ENCODE data around the gene SNTG2.

The SNTG2 gene

GRCh38 chr2:949384-950079, 1.1 kb upstream of the SNTG2 start:
- H3K4me3 ChIP-seq (ENCODE audit: low read depth, low read length), result peak overlapping the region; percentile 52
- DNase-seq (ENCODE audit: low read depth), result no peak

DNA sequence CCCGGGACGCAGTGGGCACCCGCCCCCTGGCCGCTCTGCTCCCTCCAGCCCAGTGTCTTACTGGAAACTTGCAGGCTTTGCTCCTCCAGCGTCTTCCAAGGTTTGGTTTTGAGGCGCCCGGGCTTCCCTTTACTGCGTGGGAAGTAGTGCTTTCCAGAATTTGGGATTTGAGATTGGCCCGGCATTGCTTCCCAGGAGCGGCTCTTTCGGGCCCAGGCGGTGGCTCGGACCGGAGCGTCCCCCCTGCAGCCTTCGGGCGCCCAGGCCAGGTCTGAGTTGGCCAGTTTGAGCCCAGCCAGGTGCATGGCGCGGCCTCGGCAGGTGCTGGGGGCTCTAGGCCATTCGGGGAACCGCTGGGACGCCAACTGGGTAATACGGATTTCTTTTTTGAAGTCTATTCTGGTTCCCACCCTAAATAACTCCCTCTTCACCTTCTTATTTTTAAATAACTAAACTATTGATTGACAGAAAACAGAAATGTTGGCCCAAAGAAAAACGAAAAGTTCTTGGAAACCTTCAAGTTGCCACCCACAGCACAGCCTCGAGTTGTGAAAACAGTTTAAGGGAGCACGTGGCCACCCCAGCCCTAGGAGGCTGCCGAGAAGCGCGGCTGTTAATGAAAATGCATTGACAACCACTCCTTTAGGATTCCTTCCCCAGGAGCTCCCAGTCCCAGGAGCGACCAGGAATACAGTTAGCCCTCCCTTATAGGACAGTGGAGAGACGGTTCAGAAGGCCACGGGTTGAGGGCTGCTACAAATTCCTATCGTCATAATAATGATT, 766 bp downstream of the SNTG2 start:
- H3K4me3 ChIP-seq (ENCODE audit: low read depth, low read length), result peak overlapping the region; percentile 52
- DNase-seq (ENCODE audit: low read depth), result no peak

GRCh38 chr2:953408-953807, 2.8 kb downstream of the SNTG2 start:
- DNase-seq (ENCODE audit: low read depth), result no peak
- H3K4me3 ChIP-seq (ENCODE audit: low read depth, low read length), result no peak overlapping the region

GRCh38 chr2:953975-954686, 3.5 kb downstream of the SNTG2 start:
- no peak for DNase-seq (ENCODE audit: low read depth)

DNA sequence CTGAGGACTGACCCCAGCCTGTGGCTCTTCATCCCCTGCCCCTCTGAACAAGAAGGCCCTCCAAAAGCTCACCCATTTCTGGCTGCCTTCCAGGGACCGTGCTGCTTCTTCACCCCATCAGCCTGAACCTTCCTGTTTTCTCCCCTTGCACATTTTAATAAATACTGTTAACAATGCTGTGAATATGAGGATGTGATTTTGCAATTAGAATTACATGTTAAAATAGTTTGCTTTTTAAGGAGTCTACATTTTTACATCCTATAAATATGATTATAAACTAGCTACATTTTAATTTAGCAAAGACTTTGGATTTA, 4.0 kb downstream of the SNTG2 start:
- no peak overlapping the region for H3K4me3 ChIP-seq (ENCODE audit: low read depth, low read length)
- no peak for DNase-seq (ENCODE audit: low read depth)

More at GRCh38 chr2:953975-954686, 3.5 kb downstream of the SNTG2 start:
- H3K4me3 ChIP-seq (ENCODE audit: low read depth, low read length), result no peak overlapping the region

DNA sequence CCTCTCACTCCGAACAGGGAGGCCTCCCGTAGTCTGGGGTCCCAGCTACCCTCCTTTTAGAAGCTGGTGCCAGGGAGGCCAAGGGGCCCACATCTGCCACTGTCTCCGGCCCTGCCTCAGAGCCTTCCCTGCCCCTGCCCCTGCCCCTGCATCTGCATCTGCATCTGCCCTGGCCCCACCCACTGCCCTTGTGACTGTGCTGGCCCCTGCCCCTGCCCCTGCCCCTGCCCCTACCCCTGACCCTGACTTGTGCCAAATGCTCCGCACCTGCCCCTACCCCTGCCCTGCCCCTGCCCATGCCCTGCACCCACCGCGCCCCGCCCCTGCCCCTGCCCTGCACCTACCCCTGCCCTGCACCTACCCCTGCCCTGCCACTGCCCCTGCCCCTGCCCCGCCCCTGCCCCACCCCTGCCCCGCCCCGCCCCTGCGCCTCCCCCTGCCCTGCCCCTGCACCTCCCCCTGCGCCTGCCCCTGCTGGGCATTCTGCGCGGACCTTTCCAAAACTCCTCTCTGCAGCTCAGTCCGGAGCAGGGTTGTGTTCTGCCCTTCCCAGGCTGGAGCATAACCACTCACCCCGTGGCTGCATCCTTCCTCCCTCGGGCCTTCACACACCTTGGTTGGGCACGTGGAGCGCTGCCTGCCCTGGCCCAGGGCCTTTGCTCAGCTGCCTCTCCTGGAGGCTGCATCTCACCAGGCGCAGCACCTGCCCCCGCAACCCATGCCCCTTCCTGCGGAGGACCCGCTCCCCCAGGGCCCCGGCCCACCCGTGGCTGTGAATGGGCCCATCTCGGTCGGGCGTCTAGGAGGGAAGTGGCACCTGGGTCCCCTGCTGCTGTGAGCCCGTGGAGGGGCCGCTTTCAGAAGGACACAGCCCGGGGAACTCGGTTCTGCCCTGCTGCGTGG, 5.4 kb downstream of the SNTG2 start:
- no peak for DNase-seq (ENCODE audit: low read depth)
- H3K4me3 ChIP-seq (ENCODE audit: low read depth, low read length), result no peak overlapping the region

GRCh38 chr2:959457-959856, 8.8 kb downstream of the SNTG2 start:
- no peak overlapping the region for H3K4me3 ChIP-seq (ENCODE audit: low read depth, low read length)
- no peak for DNase-seq (ENCODE audit: low read depth)

DNA sequence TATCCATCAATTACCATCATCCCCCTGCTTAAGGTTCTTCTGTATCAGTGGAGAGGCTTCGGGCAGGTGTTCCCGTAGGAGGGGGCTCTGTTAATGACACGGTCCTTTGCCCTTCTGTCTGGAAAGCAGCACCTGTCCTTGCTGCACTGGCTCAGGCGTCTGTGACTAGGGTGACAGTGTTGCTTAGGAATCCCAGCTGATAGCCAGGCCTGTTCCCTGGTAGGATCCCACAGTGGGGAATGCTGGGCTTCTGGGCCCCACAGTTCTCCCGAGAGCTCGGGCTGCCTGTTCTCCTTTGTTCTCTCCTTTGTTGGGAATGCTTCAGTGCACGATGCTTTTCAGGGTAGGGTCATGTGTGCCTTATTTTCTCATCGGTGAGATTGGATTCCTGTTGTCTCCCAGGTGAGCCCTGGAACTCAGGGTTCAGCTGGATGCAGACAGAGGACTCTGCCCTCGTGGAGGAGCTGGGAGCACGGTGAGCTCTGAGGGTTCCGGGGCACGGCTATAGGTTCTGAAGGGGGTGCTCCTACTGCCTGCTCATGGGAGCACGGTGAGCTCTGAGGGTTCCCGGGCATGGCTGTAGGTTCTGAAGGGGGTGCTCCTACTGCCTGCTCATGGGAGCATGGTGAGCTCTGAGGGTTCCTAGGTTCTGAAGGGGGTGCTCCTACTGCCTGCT, 9.6 kb downstream of the SNTG2 start:
- no peak overlapping the region for H3K4me3 ChIP-seq (ENCODE audit: low read depth, low read length)
- DNase-seq (ENCODE audit: low read depth), result no peak

- no peak for DNase-seq (ENCODE audit: low read depth)
- no peak overlapping the region for H3K4me3 ChIP-seq (ENCODE audit: low read depth, low read length)
Observed at GRCh38 chr2:961786-962185, 11.1 kb downstream of the SNTG2 start.

GRCh38 chr2:963876-964275, 13.2 kb downstream of the SNTG2 start:
- DNase-seq (ENCODE audit: low read depth), result no peak
- H3K4me3 ChIP-seq (ENCODE audit: low read depth, low read length), result no peak overlapping the region

GRCh38 chr2:964562-964961, 13.9 kb downstream of the SNTG2 start:
- H3K4me3 ChIP-seq (ENCODE audit: low read depth, low read length), result no peak overlapping the region
- no peak for DNase-seq (ENCODE audit: low read depth)

GRCh38 chr2:965640-966147, 15.0 kb downstream of the SNTG2 start:
- H3K4me3 ChIP-seq (ENCODE audit: low read depth, low read length), result no peak overlapping the region

GRCh38 chr2:973129-973528, 22.5 kb downstream of the SNTG2 start:
- no peak overlapping the region for H3K4me3 ChIP-seq (ENCODE audit: low read depth, low read length)
- no peak for DNase-seq (ENCODE audit: low read depth)

More at GRCh38 chr2:965640-966147, 15.0 kb downstream of the SNTG2 start:
- DNase-seq (ENCODE audit: low read depth), result no peak

DNA sequence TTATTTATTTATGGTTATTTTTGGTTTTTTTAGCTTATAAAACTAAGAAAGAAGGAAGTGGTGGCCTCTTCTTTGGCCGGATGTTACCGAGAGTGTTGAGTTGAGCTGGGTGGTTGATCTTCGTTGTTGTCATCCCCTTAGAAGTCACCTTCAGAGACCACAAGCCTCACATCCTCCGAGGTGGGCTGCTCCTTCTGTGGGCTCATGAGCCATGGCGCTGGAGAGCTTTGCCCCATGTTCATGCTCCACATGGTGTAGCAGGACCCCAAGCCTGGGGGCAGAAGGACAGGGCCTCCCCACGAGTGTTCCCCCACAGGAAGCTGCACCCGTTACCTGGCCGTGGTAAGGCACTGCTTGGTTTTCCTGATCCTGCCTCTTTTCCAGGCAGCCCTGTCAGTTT, 23.4 kb downstream of the SNTG2 start:
- DNase-seq (ENCODE audit: low read depth), result no peak
- no peak overlapping the region for H3K4me3 ChIP-seq (ENCODE audit: low read depth, low read length)

DNA sequence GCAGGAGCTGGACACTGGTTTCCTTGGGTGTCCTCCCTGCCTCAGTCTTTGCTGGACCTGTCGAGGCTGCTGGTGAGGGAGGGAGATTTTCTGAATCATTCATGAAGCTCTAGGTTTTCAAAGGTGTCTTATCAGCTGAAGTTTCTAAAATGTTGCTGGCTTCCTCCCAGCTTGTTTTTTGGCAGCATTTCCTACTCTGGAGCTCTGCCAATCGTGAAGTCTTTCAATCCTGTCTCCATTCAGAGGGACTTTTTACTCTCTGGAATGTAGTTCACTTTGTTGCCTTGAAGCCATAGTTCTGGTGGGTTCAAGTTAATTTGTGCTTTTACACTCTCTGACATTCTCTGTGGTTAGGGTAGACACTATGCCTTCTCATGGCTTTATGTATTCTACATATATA, 23.9 kb downstream of the SNTG2 start:
- H3K4me3 ChIP-seq (ENCODE audit: low read depth, low read length), result no peak overlapping the region
- no peak for DNase-seq (ENCODE audit: low read depth)

GRCh38 chr2:975095-975494, 24.4 kb downstream of the SNTG2 start:
- H3K4me3 ChIP-seq (ENCODE audit: low read depth, low read length), result no peak overlapping the region
- DNase-seq (ENCODE audit: low read depth), result no peak

DNA sequence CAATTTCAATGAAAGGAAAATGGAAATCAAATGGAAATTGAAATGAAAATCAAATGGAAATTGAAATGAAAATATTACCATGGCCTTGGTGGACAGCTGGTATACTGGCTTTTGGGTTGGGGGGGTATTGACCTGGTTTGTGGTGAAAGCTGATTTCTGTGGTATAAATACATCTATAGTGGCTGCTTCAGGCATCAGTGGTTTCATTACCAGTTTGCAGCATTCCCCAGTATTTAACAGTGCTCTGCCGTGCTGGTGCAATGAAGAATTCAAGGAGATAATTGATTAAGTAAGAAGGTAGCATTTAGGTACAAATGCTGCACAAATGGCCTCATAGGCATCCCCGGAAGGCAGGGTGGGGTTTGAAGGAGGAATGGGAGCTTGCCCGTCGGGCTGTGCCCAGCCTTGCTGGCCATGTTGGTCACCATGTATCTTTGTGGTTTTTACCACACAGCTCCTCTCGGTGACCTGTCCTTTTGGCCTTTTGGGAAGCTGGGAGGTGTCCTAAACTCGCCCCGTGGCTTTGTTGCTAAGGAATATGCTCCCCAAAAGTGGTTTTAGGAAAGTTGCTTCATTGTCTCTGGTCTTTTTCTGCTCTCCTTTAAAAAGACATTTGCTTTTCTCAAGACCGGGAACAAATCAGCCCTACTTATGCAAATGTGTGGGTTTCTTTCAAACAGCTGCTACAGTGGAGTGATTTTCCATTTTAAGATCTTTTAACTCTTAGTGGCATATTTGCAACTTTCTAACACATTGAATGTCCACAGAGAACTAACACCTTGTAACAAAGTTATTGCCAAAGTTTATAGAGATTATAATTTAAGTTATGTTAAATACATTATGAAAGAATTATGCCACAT, 28.6 kb downstream of the SNTG2 start:
- no peak overlapping the region for H3K4me3 ChIP-seq (ENCODE audit: low read depth, low read length)
- DNase-seq (ENCODE audit: low read depth), result no peak

DNA sequence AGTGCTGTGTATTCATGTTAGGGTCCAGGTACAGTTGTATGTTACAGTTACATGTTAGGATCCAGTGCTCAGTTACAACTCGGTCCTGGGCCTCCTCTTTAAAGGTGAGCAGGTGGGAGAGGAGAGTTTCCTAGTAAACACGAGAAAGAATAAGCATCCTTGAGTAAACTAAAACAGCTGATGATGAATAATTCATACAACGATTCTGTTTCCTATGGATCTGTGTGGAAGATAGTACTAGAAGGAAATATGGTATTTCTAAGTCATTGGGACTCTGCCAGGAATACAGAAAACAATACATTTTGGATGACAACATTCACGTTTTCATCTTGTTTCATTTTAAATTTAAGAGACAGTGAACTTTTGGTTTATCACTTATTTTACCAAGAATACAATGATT, 29.5 kb downstream of the SNTG2 start:
- H3K4me3 ChIP-seq (ENCODE audit: low read depth, low read length), result no peak overlapping the region

More for the DNA sequence above, 29.5 kb downstream of the SNTG2 start:
- no peak for DNase-seq (ENCODE audit: low read depth)

All from skeletal muscle cell (primary cell).